Heart left ventricle (tissue), 16 donors: ENCODE measurements around the gene RBM5. TPM values are rescaled to one million over a fixed set of nuclear protein-coding genes. Genes with fewer than 3 reads are reported as not detected.
A peak's percentile ranks its signal among the peaks of the same experiment; 100 is the strongest.

Source experiments
- ATAC-seq, 4 donors: fragments of 200-7000 bp; cut with Tn5 transposase; one replicate each; pipeline ENCODE4 v1.9.1; 2020 to 2022; ENCODE audit warnings: moderate library complexity in 4 of 4, mild to moderate bottlenecking in 3 of 4, moderate number of reproducible peaks in 1 of 4
- DNase-seq, 5 donors: peaks; one replicate each; pipeline ENCODE4 v3.0.0-alpha.2; 2020
- H3K27ac ChIP-seq, 12 donors: fragments of 200-600 bp; sonication (generic) in 4 of 12; one replicate each; pipeline versions ENCODE4 v1.5.0 to v1.8.0; 2016 to 2022; ENCODE audit warnings: mild to moderate bottlenecking in 2 of 12
- H3K27me3 ChIP-seq, 9 donors: fragments of 200-600 bp; sonication (generic) in 2 of 9; one replicate each; pipeline versions ENCODE4 v1.5.1 to v1.8.0; 2016 to 2022; ENCODE audit warnings: mild to moderate bottlenecking in 3 of 9
- H3K36me3 ChIP-seq, 9 donors: fragments of 200-600 bp; sonication (generic) in 2 of 9; one replicate each; pipeline versions ENCODE4 v1.5.0 to v1.8.0; 2018 to 2022; ENCODE audit warnings: mild to moderate bottlenecking in 2 of 9
- H3K4me1 ChIP-seq, 12 donors: fragments of 200-600 bp; sonication (generic) in 4 of 12; one replicate each; pipeline versions ENCODE4 v1.5.0 to v1.8.0; 2016 to 2022; ENCODE audit warnings: mild to moderate bottlenecking in 3 of 12
- H3K4me3 ChIP-seq, 12 donors: fragments of 200-600 bp; sonication (generic) in 4 of 12; one replicate each; pipeline versions ENCODE4 v1.5.0 to v1.8.0; 2017 to 2022; ENCODE audit warnings: mild to moderate bottlenecking in 9 of 12, moderate library complexity in 4 of 12
- H3K9me3 ChIP-seq, 12 donors: fragments of 200-600 bp; sonication (generic) in 4 of 12; one replicate each; pipeline versions ENCODE4 v1.5.0 to v1.8.0; 2016 to 2022; ENCODE audit warnings: mild to moderate bottlenecking in 1 of 12
- POLR2A ChIP-seq, 2 donors: fragments of 450-650 bp; IDR thresholded peaks; one replicate each; pipeline ENCODE4 v1.6.1; 2017; ENCODE audit warnings: antibody characterized with exemption in 2 of 2, mild to moderate bottlenecking in 2 of 2, moderate library complexity in 2 of 2
- WGBS, 4 donors: extraction: QIAGEN DNeasy Blood & Tissue Kit in 2 of 4; methylation state at CpG; one replicate each; pipeline versions ENCODE4 v1.1.5 to v1.1.7; 2013 to 2018; 5-methylcytosine and 5-hydroxymethylcytosine counted together
- intact Hi-C, 10 donors: fragments of 100-400 bp; cut with DNase I; formaldehyde crosslinking; loops; one replicate each; pipeline versions ENCODE4 v1.11.1 to v1.14.2; 2022
- polyA plus RNA-seq, 2 donors: library from polyadenylated mRNA; stranded (reverse); fragments of 200-250 nt; gene quantifications; one replicate each; pipeline ENCODE4 v1.2.3, GENCODE V29; 2013
- total RNA-seq, 9 donors: library from RNA; depleted of rRNA in 2 of 9; stranded (reverse); fragments of >200 nt in 2 of 9; fragmentation: NEBNext Ultra II Directional in 3 of 9; extraction: Animal tissue kit (Norgen Biotek cat#: 25700) in 3 of 9; gene quantifications; one replicate each; pipeline versions ENCODE4 v1.1.0 to v1.2.4, GENCODE V29; 2016 to 2023
- TF ChIP-seq, protein P1 (sequence below), 12 donors: fragments of 200-600 bp; sonication (generic) in 4 of 12; IDR thresholded peaks; one replicate each; pipeline versions ENCODE4 v1.5.0 to v1.8.0; 2018 to 2022; ENCODE audit warnings: antibody characterized with exemption in 12 of 12, mild to moderate bottlenecking in 5 of 12
- donor health status: ischemic (EF 13 %, LVEDD 7.1; RV severe dilation, severe dysfunction).
- donor health status: healthy with polysubstance abuse.
- donor health status: DM: no; HTN: yes; CAD: no.
- donor health status: DM: no; HTN: no; CAD: no.
- donor health status: ischemic (EF 25% LVEDD 6.9; RV normal size, moderate dysfunction).
- donor health status: ischemic (EF 25% LVEDD 5.7; RV mildly dilated, moderate dysfunction).
- donor health status: healthy.
- donor health status: DM: yes; HTN: yes; CAD: no.
- donor health status: ischemic (EF 35%, LVEDD 5.7; RV mildly dilated, moderate dysfunction).
- donor health status: nonischemic (EF 11% LVEDD 7.7; RV severe dilation, severe dysfunction).
- donor health status: DM: yes; HTN: yes; CAD: no.
- donor health status: PGD.
- donor health status: ischemic (EF 29% LVEDD 5.4; RV normal size, mild dysfunction).
- donor health status: nonischemic (EF 23%, LVEDD 6.1; RV moderate dilation, normal function).

The RBM5 gene
- total and polyA plus RNA-seq, 11 donors, result 32.5 to 77.3 (median 52.2) TPM

DNA sequence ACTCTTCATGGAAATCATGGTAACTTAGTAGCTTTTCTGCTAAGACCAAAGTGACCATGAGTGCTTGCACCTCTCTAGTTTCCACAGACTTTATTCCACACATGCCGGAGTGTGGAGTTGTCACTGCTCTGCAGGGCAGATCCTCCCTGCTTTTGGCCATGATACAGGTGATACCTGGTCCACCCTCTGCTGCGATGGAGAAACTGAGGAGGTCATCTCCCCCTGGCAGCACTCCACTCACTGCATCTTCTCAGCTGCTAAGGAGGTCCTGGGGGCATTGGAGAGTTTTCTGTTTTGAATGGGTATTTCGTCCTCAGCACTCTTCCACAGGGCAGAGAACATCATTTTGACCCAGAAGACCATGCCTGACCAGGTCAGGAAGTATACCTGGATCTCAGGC lies 31.1 kb downstream of the RBM5 start:
- TF ChIP-seq, protein P1, sequence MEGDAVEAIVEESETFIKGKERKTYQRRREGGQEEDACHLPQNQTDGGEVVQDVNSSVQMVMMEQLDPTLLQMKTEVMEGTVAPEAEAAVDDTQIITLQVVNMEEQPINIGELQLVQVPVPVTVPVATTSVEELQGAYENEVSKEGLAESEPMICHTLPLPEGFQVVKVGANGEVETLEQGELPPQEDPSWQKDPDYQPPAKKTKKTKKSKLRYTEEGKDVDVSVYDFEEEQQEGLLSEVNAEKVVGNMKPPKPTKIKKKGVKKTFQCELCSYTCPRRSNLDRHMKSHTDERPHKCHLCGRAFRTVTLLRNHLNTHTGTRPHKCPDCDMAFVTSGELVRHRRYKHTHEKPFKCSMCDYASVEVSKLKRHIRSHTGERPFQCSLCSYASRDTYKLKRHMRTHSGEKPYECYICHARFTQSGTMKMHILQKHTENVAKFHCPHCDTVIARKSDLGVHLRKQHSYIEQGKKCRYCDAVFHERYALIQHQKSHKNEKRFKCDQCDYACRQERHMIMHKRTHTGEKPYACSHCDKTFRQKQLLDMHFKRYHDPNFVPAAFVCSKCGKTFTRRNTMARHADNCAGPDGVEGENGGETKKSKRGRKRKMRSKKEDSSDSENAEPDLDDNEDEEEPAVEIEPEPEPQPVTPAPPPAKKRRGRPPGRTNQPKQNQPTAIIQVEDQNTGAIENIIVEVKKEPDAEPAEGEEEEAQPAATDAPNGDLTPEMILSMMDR (IDR thresholded peaks at IDR 0.05), result no peak
- TF ChIP-seq POLR2A (IDR thresholded peaks at IDR 0.05), result no peak
- no peaks in the 10 kb centered on the region for H3K9me3 ChIP-seq
- H3K4me1 ChIP-seq, result peaks cover 0 to 13% (median 0%) of the 10 kb centered on the region in 12 donors
- 80 to 90% (median 84%) methylated on average over 3 of the region's 3 CpGs for WGBS, 4 donors
- no peak overlapping the region for H3K27ac ChIP-seq
- no peaks in the 10 kb centered on the region for H3K27me3 ChIP-seq
- ATAC-seq (no peak), DNase-seq (no peak)
- no peak overlapping the region for H3K4me3 ChIP-seq
- peaks cover 0 to 67% (median 65%) of the 10 kb centered on the region in 9 donors for H3K36me3 ChIP-seq
- intact Hi-C loops, result loop anchor here in 9 of 10 donors (2.0 to 10.0 kb wide), 5 partner anchors 35 to 155 kb away; partner anchors contain the start of genes LSMEM2 (in 2 of the 9), SEMA3B (in 1 of the 9) and SEMA3F (in 1 of the 9)

DNA sequence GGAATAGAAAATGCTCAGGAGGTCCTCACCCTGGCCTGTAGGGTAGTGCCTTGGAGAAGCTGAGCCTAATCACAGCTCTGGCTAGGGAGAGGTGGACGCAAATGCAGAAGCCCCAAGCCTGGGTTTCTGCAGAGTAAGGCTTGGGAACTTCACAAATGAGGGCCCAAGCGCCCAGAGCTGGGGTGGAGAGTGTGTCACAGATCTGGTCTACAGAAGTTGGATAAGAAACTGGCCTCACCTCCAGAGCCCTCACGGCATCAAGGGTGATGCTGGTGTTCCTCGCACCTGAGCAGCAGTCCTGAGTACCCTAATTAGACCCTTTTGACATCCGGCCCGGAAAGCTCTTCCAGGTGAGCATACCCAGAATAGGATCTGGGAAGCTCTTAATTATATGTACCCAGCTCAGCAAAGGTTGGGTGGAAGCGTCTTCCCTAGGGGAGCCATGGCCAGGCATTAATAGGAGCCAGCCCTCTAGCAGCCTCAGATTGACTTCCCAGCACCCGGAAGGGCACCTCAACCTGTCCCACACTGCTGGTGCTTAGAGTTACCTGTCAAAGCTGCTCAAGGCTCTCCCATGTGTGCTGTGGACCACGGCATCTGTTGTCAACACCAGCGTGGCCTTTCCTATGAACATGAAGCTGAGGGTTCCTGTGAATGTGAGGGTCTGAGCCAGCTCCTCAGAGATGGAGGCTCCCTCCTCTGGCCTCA lies 31.8 kb downstream of the RBM5 start:
- Histone ChIP-seq H3K9me3 (no peaks in the 10 kb centered on the region), H3K27ac (no peak overlapping the region), H3K4me3 (no peak overlapping the region), H3K36me3 (peaks cover 0 to 60% (median 57%) of the 10 kb centered on the region in 9 donors), H3K27me3 (no peaks in the 10 kb centered on the region), H3K4me1 (peaks cover 0 to 16% (median under 1%) of the 10 kb centered on the region in 12 donors)
- intact Hi-C loops, result loop anchor here in 9 of 10 donors (1.0 to 10.0 kb wide), 6 partner anchors 34 to 154 kb away; partner anchors contain the start of genes LSMEM2 (in 2 of the 9), SEMA3B (in 1 of the 9) and SEMA3F (in 1 of the 9)
- 82 to 85% (median 82%) methylated on average over 9 to 10 of the region's 10 CpGs for WGBS, 4 donors
- DNase-seq (peak in 1 of 5 donors; percentile 39), ATAC-seq (peak in 2 of 4 donors; percentile 1)
- TF ChIP-seq, protein P1 (IDR thresholded peaks at IDR 0.05), result no peak
- no peak for TF ChIP-seq POLR2A (IDR thresholded peaks at IDR 0.05)

DNA sequence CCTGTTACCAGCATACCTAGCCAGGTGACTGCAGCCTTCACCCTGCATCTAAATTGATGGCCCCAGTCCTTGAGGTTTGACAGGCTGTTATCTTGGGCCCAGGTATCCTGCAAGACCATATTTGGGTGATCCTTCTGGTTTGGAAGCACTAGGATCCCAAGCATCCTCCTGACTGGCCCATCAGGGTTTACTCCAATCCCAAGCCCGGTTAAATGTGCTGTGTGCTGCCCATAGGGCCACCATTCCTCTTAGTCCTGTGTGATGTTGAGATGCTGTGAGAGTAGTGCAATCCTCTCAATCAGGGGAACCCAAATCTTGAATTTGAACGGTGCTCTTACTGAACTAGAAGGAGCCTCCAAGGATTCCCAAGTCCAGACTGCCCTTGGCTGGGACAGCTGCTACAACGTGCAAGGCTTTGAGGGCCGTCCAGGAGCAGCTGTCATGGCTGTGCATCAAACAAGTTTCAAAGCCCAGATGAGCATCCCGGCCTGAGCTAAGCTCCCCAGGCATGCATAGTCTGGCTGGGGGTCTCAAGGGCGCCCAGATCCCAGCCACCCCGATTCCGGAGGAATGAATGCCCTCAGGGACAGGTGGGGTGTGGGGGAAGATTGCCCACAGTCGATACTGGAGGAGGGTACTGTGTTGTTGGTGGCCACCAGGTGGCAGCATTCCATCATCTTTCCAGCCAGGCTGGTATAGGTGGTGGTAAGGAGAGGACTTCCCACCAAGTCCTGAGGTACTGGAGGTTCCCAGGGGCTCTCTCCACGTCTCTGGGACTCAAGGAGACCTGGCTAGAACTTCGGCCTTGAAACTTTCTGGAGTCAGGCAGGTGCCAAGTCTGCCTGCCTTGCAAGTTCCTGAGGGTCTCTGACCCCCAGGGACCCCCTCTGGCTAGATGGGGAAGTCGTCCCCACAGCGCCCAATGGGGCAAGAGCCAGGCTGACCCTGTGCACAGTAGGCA lies 32.6 kb downstream of the RBM5 start:
- intact Hi-C loops, result loop anchor here in 9 of 10 donors (1.0 to 10.0 kb wide), 8 partner anchors 31 to 153 kb away; partner anchors contain the start of genes LSMEM2 (in 2 of the 9), SEMA3B (in 1 of the 9) and SEMA3F (in 1 of the 9)
- Histone ChIP-seq H3K27ac (no peak overlapping the region), H3K9me3 (no peaks in the 10 kb centered on the region), H3K4me1 (peaks cover 0 to 21% (median 2%) of the 10 kb centered on the region in 12 donors), H3K36me3 (peaks cover 0 to 51% (median 49%) of the 10 kb centered on the region in 9 donors), H3K27me3 (no peaks in the 10 kb centered on the region), H3K4me3 (no peak overlapping the region)
- 30 to 53% (median 35%) methylated on average over 5 to 13 of the region's 13 CpGs for WGBS, 4 donors
- peak in 1 of 2 donors; percentile 13 for TF ChIP-seq POLR2A (IDR thresholded peaks at IDR 0.05)
- TF ChIP-seq, protein P1 (IDR thresholded peaks at IDR 0.05), result peak; percentile 76 to 89 (median 84)
- ATAC-seq (peak; percentile 71 to 88 (median 84)), DNase-seq (peak; percentile 68 to 77 (median 72))
